Thyroid gland (tissue), 4 donors: ENCODE data around the gene SYF2. TPM values are rescaled to one million over a fixed set of nuclear protein-coding genes. Genes with fewer than 3 reads are reported as not detected.

ENCODE experiments used
- DNase-seq, 2 donors: peaks; one replicate each; pipeline ENCODE4 v3.0.0-alpha.2; 2019
- H3K27ac ChIP-seq, 3 donors: fragments of 200-600 bp; sonication (generic); 1 replicate in 2 of 3; 2 replicates in 1 of 3; pipeline ENCODE4 v1.5.1; 2016 to 2019; ENCODE audit warnings: mild to moderate bottlenecking in 1 of 3, moderate library complexity in 1 of 3
- H3K27me3 ChIP-seq: fragments of 200-600 bp; sonication (generic); one replicate; pipeline ENCODE4 v1.5.1; 2019
- H3K36me3 ChIP-seq, 2 donors: fragments of 200-600 bp; sonication (generic); one replicate each; pipeline ENCODE4 v1.5.1; 2016 to 2019
- H3K4me1 ChIP-seq, 2 donors: fragments of 200-600 bp; sonication (generic); one replicate each; pipeline ENCODE4 v1.5.1; 2017 to 2019
- H3K4me3 ChIP-seq, 3 donors: fragments of 200-600 bp; sonication (generic); replicated peaks in 1 of 3; 1 replicate in 2 of 3; 2 replicates in 1 of 3; pipeline ENCODE4 v1.5.1; 2016; ENCODE audit warnings: mild to moderate bottlenecking in 1 of 3
- H3K9me3 ChIP-seq: fragments of 200-600 bp; sonication (generic); one replicate; pipeline ENCODE4 v1.5.1; 2017
- CTCF ChIP-seq, 6 experiments: fragments of 200-600 bp in 3 of 6; fragments of 450-650 bp in 3 of 6; sonication (generic) in 3 of 6; IDR thresholded peaks; one replicate each; pipeline ENCODE4 v1.5.1; 2016 to 2019; ENCODE audit warnings: antibody characterized with exemption in 6 of 6, mild to moderate bottlenecking in 2 of 6, inconsistent platforms in 1 of 6, moderate library complexity in 1 of 6
- POLR2A ChIP-seq, 2 donors: fragments of 450-650 bp; IDR thresholded peaks; one replicate each; pipeline ENCODE4 v1.6.1; 2017; ENCODE audit warnings: antibody characterized with exemption in 2 of 2, mild to moderate bottlenecking in 2 of 2, moderate library complexity in 1 of 2
- WGBS, 2 donors: methylation state at CpG; one replicate each; pipeline ENCODE4 v1.1.5; 2017; 5-methylcytosine and 5-hydroxymethylcytosine counted together
- intact Hi-C: fragments of 100-400 bp; cut with DNase I; formaldehyde crosslinking; loops from one replicate; pipeline ENCODE4 v1.15.1; 2023
- total RNA-seq, 4 donors: library from RNA; depleted of rRNA; stranded (reverse); fragments of >200 nt; gene quantifications; one replicate each; pipeline ENCODE4 v1.2.3, GENCODE V29; 2016

Gene SYF2
- total RNA-seq, 4 donors from 2014 or later: 41.1 to 94.9 (median 57.9) TPM

DNA sequence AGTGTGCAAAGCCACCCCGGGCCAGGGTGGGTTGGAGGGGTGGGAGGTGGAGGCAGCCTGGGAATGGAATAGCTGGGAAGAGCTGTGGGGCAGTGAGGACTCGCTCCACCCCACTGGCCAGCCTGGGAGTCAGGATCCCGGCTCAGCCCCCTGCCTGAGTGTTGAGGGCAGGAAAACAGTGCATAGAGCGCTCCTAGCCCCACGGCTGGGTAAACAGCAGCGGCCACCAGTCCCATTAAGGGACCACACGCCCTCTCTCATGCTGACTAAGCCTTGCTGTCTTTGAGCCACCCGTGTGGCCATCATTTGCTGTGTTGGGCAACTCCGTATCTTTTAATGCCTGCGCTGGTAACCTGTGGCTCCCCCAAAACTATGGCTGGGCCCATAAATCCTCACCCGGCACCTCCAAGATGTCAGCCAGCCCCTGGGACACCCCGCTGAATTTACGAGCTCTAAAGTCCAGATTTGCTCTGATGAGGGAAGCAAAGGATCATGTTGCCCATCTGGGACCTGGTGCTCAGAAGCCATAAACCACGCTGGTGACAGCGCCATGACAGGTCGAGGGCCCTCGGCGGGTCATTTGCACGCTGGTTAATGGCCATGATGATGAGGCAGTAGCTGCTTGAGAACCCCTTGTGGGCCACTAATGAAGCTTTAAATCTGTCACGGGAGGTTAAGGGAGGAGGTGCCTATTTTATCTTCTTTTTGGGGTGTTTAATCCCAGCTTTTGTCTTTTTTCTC lies 34.9 kb downstream of the SYF2 start:
- Histone ChIP-seq H3K9me3 (no peaks in the 10 kb centered on the region), H3K36me3 (no peaks in the 10 kb centered on the region), H3K4me1 (peaks cover 7 to 13% of the 10 kb centered on the region in 2 donors), H3K27me3 (no peaks in the 10 kb centered on the region), H3K4me3 (no peak overlapping the region), H3K27ac (no peak overlapping the region)
- no peak for DNase-seq
- no peak for TF ChIP-seq CTCF (IDR thresholded peaks at IDR 0.05)
- no peak for TF ChIP-seq POLR2A (IDR thresholded peaks at IDR 0.05)
- intact Hi-C loops: loop anchor here (10.0 kb wide), 1 partner anchor 163 kb away; no protein-coding TSS in a partner anchor
- WGBS, 2 donors: 76 to 85% methylated on average over 19 to 20 of the region's 20 CpGs

- intact Hi-C loops: loop anchor here (10.0 kb wide), 1 partner anchor 162 kb away; no protein-coding TSS in a partner anchor
- DNase-seq: no peak
- no peaks in the 10 kb centered on the region for H3K36me3 ChIP-seq
- no peak overlapping the region for H3K4me3 ChIP-seq
- H3K27ac ChIP-seq: no peak overlapping the region
- no peaks in the 10 kb centered on the region for H3K27me3 ChIP-seq
- 80 to 92% methylated on average over 7 of the region's 7 CpGs for WGBS, 2 donors
- H3K4me1 ChIP-seq: peaks cover 7 to 13% of the 10 kb centered on the region in 2 donors
- no peaks in the 10 kb centered on the region for H3K9me3 ChIP-seq
- TF ChIP-seq POLR2A (IDR thresholded peaks at IDR 0.05) (no peak), CTCF (IDR thresholded peaks at IDR 0.05) (no peak)
These were observed 35.5 kb downstream of the SYF2 start for GRCh38 chr1:25196830-25197229.

DNA sequence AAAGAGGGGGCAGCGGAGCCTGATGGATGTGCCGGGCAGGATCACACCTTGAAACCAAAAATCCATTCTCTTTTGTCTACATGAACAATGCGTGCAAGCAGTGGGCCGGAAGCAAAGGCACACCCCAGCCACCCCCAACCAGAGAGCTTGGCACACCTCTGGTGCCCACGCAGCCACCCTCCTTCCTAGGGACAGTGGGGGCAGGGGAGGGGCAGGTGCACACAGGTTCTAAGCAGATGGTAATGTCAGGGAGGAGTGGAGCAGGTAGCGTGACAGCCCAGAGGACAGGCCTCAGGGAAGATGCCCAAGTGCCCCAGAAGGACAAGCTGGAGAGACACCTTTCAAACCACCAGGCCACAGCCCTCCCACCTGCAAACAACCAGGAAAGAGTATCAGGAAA lies 36.5 kb downstream of the SYF2 start:
- Histone ChIP-seq H3K9me3 (no peaks in the 10 kb centered on the region), H3K36me3 (no peaks in the 10 kb centered on the region), H3K4me1 (peaks cover 7 to 13% of the 10 kb centered on the region in 2 donors), H3K27me3 (no peaks in the 10 kb centered on the region), H3K27ac (no peak overlapping the region), H3K4me3 (no peak overlapping the region)
- intact Hi-C loops: loop anchor here (10.0 kb wide), 1 partner anchor 161 kb away; no protein-coding TSS in a partner anchor
- 62 to 73% methylated on average over 6 of the region's 6 CpGs for WGBS, 2 donors
- DNase-seq: no peak
- TF ChIP-seq POLR2A (IDR thresholded peaks at IDR 0.05): no peak

DNA sequence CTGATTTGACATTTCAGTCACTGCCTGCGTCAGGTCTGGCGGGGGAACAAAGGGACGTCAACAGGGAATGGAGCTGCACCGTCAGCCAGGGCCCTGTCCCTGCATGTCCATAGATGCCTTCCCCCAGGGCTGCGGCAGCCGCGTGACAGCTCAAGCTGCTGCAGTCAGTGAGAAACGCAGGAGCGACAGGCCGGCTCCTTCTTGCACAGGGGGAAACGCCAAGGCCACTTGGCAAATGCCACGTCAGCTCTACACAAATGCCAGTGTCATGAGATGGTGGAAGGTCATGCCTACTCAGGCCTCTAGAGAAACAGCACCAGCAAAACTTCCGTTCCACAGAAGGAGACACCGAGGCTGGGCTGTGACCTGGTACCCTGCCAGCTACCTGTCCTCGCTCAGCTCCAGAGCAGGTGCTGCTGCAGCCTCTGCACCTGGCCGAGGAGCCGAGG lies 37.7 kb downstream of the SYF2 start:
- H3K36me3 ChIP-seq: no peaks in the 10 kb centered on the region
- TF ChIP-seq POLR2A (IDR thresholded peaks at IDR 0.05) (no peak), CTCF (IDR thresholded peaks at IDR 0.05) (no peak)
- DNase-seq: no peak
- H3K27ac ChIP-seq: no peak overlapping the region
- no peaks in the 10 kb centered on the region for H3K9me3 ChIP-seq
- peaks cover 7 to 13% of the 10 kb centered on the region in 2 donors for H3K4me1 ChIP-seq
- 83 to 89% methylated on average over 10 to 13 of the region's 17 CpGs for WGBS, 2 donors
- no peak overlapping the region for H3K4me3 ChIP-seq
- no peaks in the 10 kb centered on the region for H3K27me3 ChIP-seq
- intact Hi-C loops: loop anchor here (10.0 kb wide), 1 partner anchor 160 kb away; no protein-coding TSS in a partner anchor

DNA sequence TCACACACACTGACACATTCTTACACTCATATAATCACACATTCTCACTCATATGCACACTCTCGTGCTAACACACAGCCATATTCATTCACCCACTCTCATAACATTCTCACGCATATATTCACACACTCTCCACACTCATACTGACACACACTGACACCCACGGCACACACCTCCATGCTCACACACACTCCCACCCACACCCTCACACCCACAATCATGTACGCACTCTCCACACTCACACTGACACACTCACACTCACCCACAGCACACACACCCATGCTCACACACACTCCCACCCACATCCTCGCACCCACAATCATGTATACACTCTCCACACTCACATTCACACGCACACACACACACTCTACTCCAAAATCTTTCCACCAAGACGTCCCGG lies 38.2 kb downstream of the SYF2 start:
- no peaks in the 10 kb centered on the region for H3K36me3 ChIP-seq
- 85 to 89% methylated on average over 8 of the region's 8 CpGs for WGBS, 2 donors
- no peak for DNase-seq
- no peak overlapping the region for H3K4me3 ChIP-seq
- H3K27me3 ChIP-seq: no peaks in the 10 kb centered on the region
- intact Hi-C loops: loop anchor here (10.0 kb wide), 1 partner anchor 159 kb away; no protein-coding TSS in a partner anchor
- TF ChIP-seq POLR2A (IDR thresholded peaks at IDR 0.05): no peak
- TF ChIP-seq CTCF (IDR thresholded peaks at IDR 0.05): no peak
- no peaks in the 10 kb centered on the region for H3K9me3 ChIP-seq
- no peak overlapping the region for H3K27ac ChIP-seq
- H3K4me1 ChIP-seq: peaks cover 7 to 13% of the 10 kb centered on the region in 2 donors
